Anterior cingulate cortex (tissue), 58 donors: Measurements from ENCODE around the gene BICRAL.
"Not testable (repeated sequence)": the region's sequence is repeated elsewhere in the genome, so short reads cannot be mapped to it uniquely, and the experiment has no call there.

Source experiments
- DNase-seq, 58 donors: peaks; one replicate each; lab custom pipeline; 2025; lab: John Stamatoyannopoulos, UW

BICRAL gene

GRCh38 chr6:42885702-42886101, 103.8 kb downstream of the BICRAL start:
- DNase-seq = no peak

- not testable (repeated sequence) for DNase-seq
These were observed 106.3 kb downstream of the BICRAL start for GRCh38 chr6:42888201-42888600.

- no peak for DNase-seq
These were observed 108.0 kb downstream of the BICRAL start for GRCh38 chr6:42889815-42890214.

- DNase-seq = peak; percentile 39 to 96 (median 88)
These were observed 108.7 kb downstream of the BICRAL start for GRCh38 chr6:42890311-42891198.

GRCh38 chr6:42891199-42891722, 109.4 kb downstream of the BICRAL start:
- DNase-seq = no peak

- not testable (repeated sequence) for DNase-seq
These were observed 112.4 kb downstream of the BICRAL start for GRCh38 chr6:42894041-42894828.

- no peak for DNase-seq
These were observed 114.4 kb downstream of the BICRAL start for GRCh38 chr6:42896178-42896719.

GRCh38 chr6:42898891-42899361, 117.1 kb downstream of the BICRAL start:
- peak in 48 of 58 donors; percentile 2 to 73 (median 31) for DNase-seq

GRCh38 chr6:42899871-42900270, 118.0 kb downstream of the BICRAL start:
- no peak for DNase-seq

- peak in 53 of 58 donors; percentile 13 to 82 (median 47) for DNase-seq
These were observed 119.7 kb downstream of the BICRAL start for GRCh38 chr6:42901538-42901957.

GRCh38 chr6:42902429-42903263, 120.8 kb downstream of the BICRAL start:
- not testable (repeated sequence) for DNase-seq

GRCh38 chr6:42904467-42904866, 122.6 kb downstream of the BICRAL start:
- DNase-seq = no peak

- DNase-seq = peak in 2 of 58 donors; percentile 13 to 19
These were observed 125.5 kb downstream of the BICRAL start for GRCh38 chr6:42907336-42907735.

GRCh38 chr6:42909835-42910234, 128.0 kb downstream of the BICRAL start:
- DNase-seq = peak in 1 of 58 donors; percentile 2

GRCh38 chr6:42911171-42912021, 129.5 kb downstream of the BICRAL start:
- DNase-seq = no peak

GRCh38 chr6:42914546-42914945, 132.7 kb downstream of the BICRAL start:
- DNase-seq = no peak

- no peak for DNase-seq
These were observed 133.9 kb downstream of the BICRAL start, which contains the start of gene PTCRA for GRCh38 chr6:42915732-42916131. Gene PTCRA, plus strand, starts transcription at chr6:42916053. Its CDS starts 17 bp downstream, at chr6:42916070.

- no peak for DNase-seq
These were observed 134.4 kb downstream of the BICRAL start for GRCh38 chr6:42916288-42916687.
